GM18867 (cell line): ENCODE results near the gene BRD1.

ENCODE experiments used
- ATAC-seq: cut with Tn5 transposase; IDR thresholded peaks from one replicate; pipeline ENCODE4 v1.9.1; 2021; ENCODE audit warnings: mild to moderate bottlenecking, moderate library complexity; ENCODE audit not compliant: unreplicated experiment

The BRD1 gene

GRCh38 chr22:49827853-49828598 is at the start of gene BRD1:
TSS of gene BRD1 (minus strand) at chr22:49827873. CDS start at chr22:49824317, 3,556 bp downstream.
- peak; percentile 49 for ATAC-seq

GRCh38 chr22:49873228-49873940 is 45.7 kb upstream of the BRD1 start:
- no peak for ATAC-seq

GRCh38 chr22:49872347-49872746 is 44.7 kb upstream of the BRD1 start:
- ATAC-seq = no peak

GRCh38 chr22:49871482-49871881 is 43.8 kb upstream of the BRD1 start:
- ATAC-seq = no peak

- no peak for ATAC-seq
Measured at GRCh38 chr22:49869845-49870712, 42.4 kb upstream of the BRD1 start.

GRCh38 chr22:49869086-49869830 is 41.6 kb upstream of the BRD1 start:
- no peak for ATAC-seq

- ATAC-seq = no peak
Measured at GRCh38 chr22:49867303-49868265, 39.9 kb upstream of the BRD1 start.

- no peak for ATAC-seq
Measured at GRCh38 chr22:49866646-49867045, 39.0 kb upstream of the BRD1 start.

- no peak for ATAC-seq
Measured at GRCh38 chr22:49866134-49866533, 38.5 kb upstream of the BRD1 start.

- no peak for ATAC-seq
Measured at GRCh38 chr22:49865156-49865555, 37.5 kb upstream of the BRD1 start.

- no peak for ATAC-seq
Measured at GRCh38 chr22:49863931-49864330, 36.3 kb upstream of the BRD1 start.

GRCh38 chr22:49862496-49862776 is 34.8 kb upstream of the BRD1 start:
- no peak for ATAC-seq

- ATAC-seq = no peak
Measured at GRCh38 chr22:49861642-49862495, 34.2 kb upstream of the BRD1 start.

- ATAC-seq = no peak
Measured at GRCh38 chr22:49858827-49859226, 31.2 kb upstream of the BRD1 start.

- no peak for ATAC-seq
Measured at GRCh38 chr22:49856766-49857618, 29.3 kb upstream of the BRD1 start.

GRCh38 chr22:49856343-49856742 is 28.7 kb upstream of the BRD1 start:
- ATAC-seq = no peak

- no peak for ATAC-seq
Measured at GRCh38 chr22:49855251-49855911, 27.7 kb upstream of the BRD1 start.
